HepG2 (cell line): ENCODE measurements around the gene ZNF48.

Source experiments
- CHD2 ChIP-seq: IDR thresholded peaks from 2 replicates; pipeline ENCODE4 v1.6.1; 2011; ENCODE audit warnings: low read depth, low read length, improper control_type of control experiment
- MED1 ChIP-seq: sonication (generic); formaldehyde crosslinking; IDR thresholded peaks from 2 replicates; pipeline ENCODE4 v1.4.0; 2020; ENCODE audit warnings: missing genetic modification reagents

DNA sequence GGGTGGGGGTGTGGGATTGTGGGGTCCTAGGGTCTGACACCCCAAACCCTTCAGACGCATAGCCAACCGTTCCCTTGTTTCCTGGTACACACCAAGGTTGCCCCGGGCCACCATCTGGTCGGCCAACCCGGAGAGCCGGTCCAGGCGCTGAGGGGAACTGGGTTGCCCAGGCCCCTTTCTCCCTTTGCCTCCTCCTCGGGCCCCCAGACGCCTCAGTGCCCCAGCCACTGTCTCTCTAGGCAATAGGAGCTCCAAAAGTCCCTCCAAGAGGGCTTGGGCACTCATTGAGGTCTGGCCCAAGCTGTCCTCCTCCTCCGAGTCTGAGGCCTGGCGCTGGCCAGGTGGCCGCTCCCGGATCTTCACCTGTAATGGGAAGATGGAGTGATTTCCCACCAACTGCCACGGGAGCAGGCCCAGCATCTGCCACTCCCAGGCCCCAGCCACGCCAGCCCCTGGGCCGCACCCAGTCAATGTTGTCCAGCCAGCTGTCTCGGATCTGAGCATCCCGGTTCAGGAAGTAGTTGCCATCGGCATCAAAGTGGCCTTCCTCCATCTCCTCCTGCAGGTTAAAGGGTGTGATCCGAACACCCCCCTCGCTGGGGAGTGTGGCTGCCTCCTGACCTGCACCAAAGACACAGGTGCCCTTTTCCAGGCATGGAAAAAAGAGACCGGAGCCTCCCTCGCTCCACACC is 41.6 kb upstream of the ZNF48 start:
- TF ChIP-seq MED1 (CRISPR knock-in tag) (no peak), CHD2 (no peak)
